Vagina (tissue), 2 donors: ENCODE measurements around the gene FAM163B. TPM values are rescaled to one million over a fixed set of nuclear protein-coding genes. Genes with fewer than 3 reads are reported as not detected.

Experiments used
- DNase-seq, 2 donors: peaks; one replicate each; pipeline ENCODE4 v3.0.0-alpha.2; 2017; ENCODE audit errors: extremely low spot score in 2 of 2
- H3K27ac ChIP-seq: fragments of 200-600 bp; sonication (generic); one replicate; pipeline ENCODE4 v1.5.1; 2019
- H3K27me3 ChIP-seq: fragments of 200-600 bp; sonication (generic); one replicate; pipeline ENCODE4 v1.5.1; 2019
- H3K36me3 ChIP-seq, 2 donors: fragments of 200-600 bp; sonication (generic); one replicate each; pipeline ENCODE4 v1.5.1; 2017 to 2019
- H3K4me1 ChIP-seq: fragments of 200-600 bp; sonication (generic); one replicate; pipeline ENCODE4 v1.5.1; 2019
- H3K4me3 ChIP-seq, 2 donors: fragments of 200-600 bp; sonication (generic); 1 replicate in 1 of 2; 2 replicates in 1 of 2; pipeline ENCODE4 v1.5.1; 2016 to 2019
- H3K9me3 ChIP-seq: fragments of 200-600 bp; sonication (generic); one replicate; pipeline ENCODE4 v1.5.1; 2019
- POLR2A ChIP-seq, 2 donors: fragments of 450-650 bp; IDR thresholded peaks; one replicate each; pipeline ENCODE4 v1.6.1; 2017; ENCODE audit warnings: antibody characterized with exemption in 2 of 2, mild to moderate bottlenecking in 2 of 2, moderate library complexity in 2 of 2
- POLR2AphosphoS5 ChIP-seq, 2 donors: sonication (generic); formaldehyde crosslinking; IDR thresholded peaks; one replicate each; pipeline ENCODE4 v1.9.0; 2017; ENCODE audit warnings: antibody characterized with exemption in 2 of 2, mild to moderate bottlenecking in 2 of 2, low read depth in 1 of 2; ENCODE audit not compliant: insufficient read depth in 1 of 2
- intact Hi-C: fragments of 100-400 bp; cut with DNase I; formaldehyde crosslinking; loops from one replicate; pipeline ENCODE4 v1.15.1; 2023
- total RNA-seq: library from RNA; depleted of rRNA; stranded (reverse); fragments of >200 nt; gene quantifications from one replicate; pipeline ENCODE4 v1.2.3, GENCODE V29; 2016
- TF ChIP-seq, protein P1 (sequence below), 3 experiments: fragments of 450-650 bp in 2 of 3; fragments of 200-600 bp in 1 of 3; sonication (generic) in 1 of 3; IDR thresholded peaks; one replicate each; pipeline ENCODE4 v1.5.1; 2017 to 2019; ENCODE audit warnings: antibody characterized with exemption in 3 of 3, mild to moderate bottlenecking in 2 of 3, moderate library complexity in 2 of 3

The FAM163B gene
- total RNA-seq, 1 donor from 2014 or later = not detected

DNA sequence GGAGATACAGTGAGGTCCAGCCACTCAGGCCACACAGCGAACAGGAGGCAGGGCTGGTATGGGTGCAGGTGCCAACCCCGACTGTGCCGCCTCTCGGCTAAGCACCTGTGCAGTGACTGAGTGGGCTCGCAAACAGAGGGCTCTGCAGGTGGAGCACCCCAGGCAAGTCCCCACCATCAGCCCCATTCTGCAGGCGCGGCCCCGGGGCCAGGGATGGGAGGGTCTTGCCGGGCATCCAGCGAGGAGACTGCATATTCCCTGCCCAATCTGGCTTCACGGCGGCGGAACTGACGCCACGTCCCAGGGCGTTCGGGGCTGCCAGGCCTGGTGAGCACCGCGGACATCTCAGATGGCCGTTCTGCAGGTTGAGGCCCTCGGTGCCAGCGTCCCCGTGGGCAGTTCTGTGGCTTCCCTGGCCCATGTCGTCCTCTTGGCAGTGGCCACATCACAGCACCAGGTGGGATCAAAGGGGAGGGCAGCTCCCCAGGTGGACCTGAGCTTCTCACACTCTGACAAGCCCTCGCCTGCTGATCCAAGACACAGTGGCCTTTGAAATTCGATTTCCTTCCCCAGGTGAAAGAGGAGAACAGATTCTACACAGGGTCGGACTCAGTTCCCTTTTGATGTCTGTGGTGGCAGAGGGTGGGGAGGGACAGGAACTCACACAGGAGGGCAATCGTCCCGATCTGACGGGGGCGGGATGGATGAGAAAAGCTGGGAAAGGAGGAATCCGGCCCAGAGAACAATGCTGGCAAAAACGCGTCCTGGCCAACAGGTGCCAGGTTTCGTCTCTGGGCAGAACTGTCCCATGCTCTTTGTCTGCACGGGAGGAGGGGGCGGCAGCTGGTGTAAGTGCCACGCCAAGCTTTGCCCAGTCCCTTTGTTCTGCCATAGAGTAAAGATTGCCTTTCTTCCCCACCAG is 45.8 kb upstream of the FAM163B start:
- no peaks in the 10 kb centered on the region for H3K9me3 ChIP-seq
- no peaks in the 10 kb centered on the region for H3K27me3 ChIP-seq

DNA sequence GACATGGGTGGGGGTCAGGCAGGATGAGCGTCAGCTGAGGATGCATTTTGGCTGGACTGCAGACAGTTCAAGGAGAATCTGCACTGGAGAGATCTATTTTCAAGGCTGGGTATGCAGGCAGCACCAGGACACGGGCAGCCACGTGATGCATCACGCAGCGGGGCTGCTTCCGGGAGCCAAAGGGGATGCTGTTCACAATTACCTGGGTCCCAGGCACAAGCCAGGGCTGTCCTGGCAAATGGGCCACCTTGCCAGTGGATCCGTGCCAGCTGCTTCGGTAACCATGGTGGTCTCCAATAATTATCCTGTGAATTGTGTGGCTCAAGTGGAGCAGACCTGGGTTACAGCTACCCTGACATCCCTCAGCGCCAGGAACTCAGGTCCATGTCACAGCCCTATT is 44.4 kb upstream of the FAM163B start:
- H3K27ac ChIP-seq = no peak overlapping the region
- H3K36me3 ChIP-seq = no peaks in the 10 kb centered on the region
- no peak overlapping the region for H3K4me3 ChIP-seq
- intact Hi-C loops = no loop called here
- DNase-seq = no peak
- H3K4me1 ChIP-seq = peaks cover 10% of the 10 kb centered on the region
- H3K9me3 ChIP-seq = no peaks in the 10 kb centered on the region
- TF ChIP-seq POLR2A (IDR thresholded peaks at IDR 0.05) (no peak), POLR2AphosphoS5 (IDR thresholded peaks at IDR 0.05; ENCODE audit: insufficient read depth in 1 of 2, low read depth in 1 of 2) (no peak)
- TF ChIP-seq, protein P1, sequence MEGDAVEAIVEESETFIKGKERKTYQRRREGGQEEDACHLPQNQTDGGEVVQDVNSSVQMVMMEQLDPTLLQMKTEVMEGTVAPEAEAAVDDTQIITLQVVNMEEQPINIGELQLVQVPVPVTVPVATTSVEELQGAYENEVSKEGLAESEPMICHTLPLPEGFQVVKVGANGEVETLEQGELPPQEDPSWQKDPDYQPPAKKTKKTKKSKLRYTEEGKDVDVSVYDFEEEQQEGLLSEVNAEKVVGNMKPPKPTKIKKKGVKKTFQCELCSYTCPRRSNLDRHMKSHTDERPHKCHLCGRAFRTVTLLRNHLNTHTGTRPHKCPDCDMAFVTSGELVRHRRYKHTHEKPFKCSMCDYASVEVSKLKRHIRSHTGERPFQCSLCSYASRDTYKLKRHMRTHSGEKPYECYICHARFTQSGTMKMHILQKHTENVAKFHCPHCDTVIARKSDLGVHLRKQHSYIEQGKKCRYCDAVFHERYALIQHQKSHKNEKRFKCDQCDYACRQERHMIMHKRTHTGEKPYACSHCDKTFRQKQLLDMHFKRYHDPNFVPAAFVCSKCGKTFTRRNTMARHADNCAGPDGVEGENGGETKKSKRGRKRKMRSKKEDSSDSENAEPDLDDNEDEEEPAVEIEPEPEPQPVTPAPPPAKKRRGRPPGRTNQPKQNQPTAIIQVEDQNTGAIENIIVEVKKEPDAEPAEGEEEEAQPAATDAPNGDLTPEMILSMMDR (IDR thresholded peaks at IDR 0.05) = no peak
- H3K27me3 ChIP-seq = no peaks in the 10 kb centered on the region

More for the DNA sequence above, 45.8 kb upstream of the FAM163B start:
- Histone ChIP-seq H3K4me1 (peaks cover 21% of the 10 kb centered on the region), H3K4me3 (no peak overlapping the region), H3K36me3 (no peaks in the 10 kb centered on the region), H3K27ac (no peak overlapping the region)
- no peak for DNase-seq
- intact Hi-C loops = no loop called here
- no peak for TF ChIP-seq POLR2A (IDR thresholded peaks at IDR 0.05)
- TF ChIP-seq POLR2AphosphoS5 (IDR thresholded peaks at IDR 0.05; ENCODE audit: insufficient read depth in 1 of 2, low read depth in 1 of 2) = no peak
- TF ChIP-seq, protein P1 (IDR thresholded peaks at IDR 0.05) = no peak

DNA sequence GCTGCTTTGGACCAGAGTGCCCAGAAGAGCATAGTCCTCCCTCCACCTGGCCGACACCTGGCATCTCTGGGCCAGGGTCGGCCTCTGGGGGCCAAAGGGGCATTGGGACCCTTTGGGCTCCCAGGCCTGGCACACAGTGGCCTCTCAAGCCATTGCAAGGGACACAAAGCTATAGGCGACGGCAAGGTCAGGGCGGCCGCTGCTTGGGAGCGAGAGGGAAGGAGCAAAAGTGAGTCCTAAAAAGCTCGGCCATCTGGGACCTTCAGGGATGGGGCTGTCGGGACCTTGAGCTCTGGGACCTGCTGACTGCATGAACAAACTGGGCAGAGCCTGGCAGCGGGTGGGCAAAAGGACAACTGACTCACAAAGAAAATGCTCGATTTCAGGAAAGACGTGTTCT is 40.8 kb upstream of the FAM163B start:
- no peaks in the 10 kb centered on the region for H3K4me1 ChIP-seq
- no peaks in the 10 kb centered on the region for H3K9me3 ChIP-seq
- TF ChIP-seq POLR2A (IDR thresholded peaks at IDR 0.05) (no peak), POLR2AphosphoS5 (IDR thresholded peaks at IDR 0.05; ENCODE audit: insufficient read depth in 1 of 2, low read depth in 1 of 2) (no peak)
- TF ChIP-seq, protein P1 (IDR thresholded peaks at IDR 0.05) = no peak
- H3K36me3 ChIP-seq = no peaks in the 10 kb centered on the region
- no peak overlapping the region for H3K27ac ChIP-seq
- no peak overlapping the region for H3K4me3 ChIP-seq
- H3K27me3 ChIP-seq = no peaks in the 10 kb centered on the region
- DNase-seq = no peak
- intact Hi-C loops = no loop called here

DNA sequence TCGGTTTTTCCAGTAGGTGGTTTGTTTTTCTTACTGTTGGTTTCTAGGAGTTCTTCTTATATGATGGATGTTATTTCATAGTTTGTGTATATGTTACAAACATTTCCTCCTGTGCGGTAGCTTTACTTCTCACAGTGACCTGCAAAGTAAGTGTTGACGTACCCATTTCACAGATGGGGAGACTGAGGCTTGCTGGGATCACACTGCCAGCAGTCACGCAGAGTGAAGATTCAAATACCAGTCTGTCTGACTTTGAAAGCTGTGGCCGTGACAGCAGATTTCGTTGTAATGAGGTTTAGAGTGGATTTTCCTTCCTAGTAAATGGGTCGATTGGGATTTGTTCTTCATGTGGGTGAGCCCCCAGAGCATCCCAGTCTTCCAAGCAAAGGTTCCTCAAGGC is 40.0 kb upstream of the FAM163B start:
- Histone ChIP-seq H3K27me3 (no peaks in the 10 kb centered on the region), H3K36me3 (no peaks in the 10 kb centered on the region), H3K4me1 (no peaks in the 10 kb centered on the region), H3K27ac (no peak overlapping the region), H3K4me3 (no peak overlapping the region), H3K9me3 (no peaks in the 10 kb centered on the region)
- no peak for DNase-seq
- intact Hi-C loops = no loop called here
- TF ChIP-seq POLR2AphosphoS5 (IDR thresholded peaks at IDR 0.05; ENCODE audit: insufficient read depth in 1 of 2, low read depth in 1 of 2) (no peak), POLR2A (IDR thresholded peaks at IDR 0.05) (no peak)
- TF ChIP-seq, protein P1 (IDR thresholded peaks at IDR 0.05) = no peak
